ENCODE results near the gene NEURL2.

DNA sequence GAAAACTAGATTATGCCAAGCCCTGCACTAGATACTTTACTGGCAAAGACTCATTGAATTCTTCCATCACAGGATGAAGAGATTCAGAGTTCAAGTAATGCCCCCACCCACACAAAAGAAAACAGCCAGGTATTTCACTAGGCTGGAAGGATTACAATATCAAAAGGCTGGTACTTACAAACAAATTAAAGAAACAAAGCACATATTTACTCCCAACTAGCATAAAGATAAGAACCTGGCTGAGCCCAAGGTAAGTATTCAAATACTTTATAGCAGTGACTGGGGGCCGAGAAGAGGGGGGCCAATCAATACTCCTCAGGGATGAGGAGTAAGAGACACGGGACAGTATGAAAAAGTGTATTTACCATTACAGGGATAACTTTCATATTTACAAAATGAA is 37.5 kb downstream of the NEURL2 start:
- TF ChIP-seq, protein P1, sequence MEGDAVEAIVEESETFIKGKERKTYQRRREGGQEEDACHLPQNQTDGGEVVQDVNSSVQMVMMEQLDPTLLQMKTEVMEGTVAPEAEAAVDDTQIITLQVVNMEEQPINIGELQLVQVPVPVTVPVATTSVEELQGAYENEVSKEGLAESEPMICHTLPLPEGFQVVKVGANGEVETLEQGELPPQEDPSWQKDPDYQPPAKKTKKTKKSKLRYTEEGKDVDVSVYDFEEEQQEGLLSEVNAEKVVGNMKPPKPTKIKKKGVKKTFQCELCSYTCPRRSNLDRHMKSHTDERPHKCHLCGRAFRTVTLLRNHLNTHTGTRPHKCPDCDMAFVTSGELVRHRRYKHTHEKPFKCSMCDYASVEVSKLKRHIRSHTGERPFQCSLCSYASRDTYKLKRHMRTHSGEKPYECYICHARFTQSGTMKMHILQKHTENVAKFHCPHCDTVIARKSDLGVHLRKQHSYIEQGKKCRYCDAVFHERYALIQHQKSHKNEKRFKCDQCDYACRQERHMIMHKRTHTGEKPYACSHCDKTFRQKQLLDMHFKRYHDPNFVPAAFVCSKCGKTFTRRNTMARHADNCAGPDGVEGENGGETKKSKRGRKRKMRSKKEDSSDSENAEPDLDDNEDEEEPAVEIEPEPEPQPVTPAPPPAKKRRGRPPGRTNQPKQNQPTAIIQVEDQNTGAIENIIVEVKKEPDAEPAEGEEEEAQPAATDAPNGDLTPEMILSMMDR (IDR thresholded peaks at IDR 0.05) = no peak
- no peak for TF ChIP-seq EZH2 (IDR thresholded peaks at IDR 0.05)
